Measurements from ENCODE around the gene PRAF2.

PRAF2 gene

GRCh38 chrX:49041744-49042580 is 31.8 kb downstream of the PRAF2 start:
- no peak for DNase-seq

GRCh38 chrX:49040376-49040955 is 33.3 kb downstream of the PRAF2 start:
- DNase-seq = no peak

GRCh38 chrX:49039598-49040375 is 34.0 kb downstream of the PRAF2 start:
- DNase-seq = no peak

- no peak for DNase-seq
These were observed 35.8 kb downstream of the PRAF2 start for GRCh38 chrX:49037883-49038475.

- no peak for DNase-seq
These were observed 43.5 kb downstream of the PRAF2 start for GRCh38 chrX:49030283-49030682.

- no peak for DNase-seq
These were observed 43.9 kb downstream of the PRAF2 start for GRCh38 chrX:49029876-49030275.

All from right forelimb (tissue), 1 donor.